Occipital lobe (tissue), 2 donors: Measurements from ENCODE around the gene ACSBG1. TPM values are rescaled to one million over a fixed set of nuclear protein-coding genes. Genes with fewer than 3 reads are reported as not detected.

Experiments
- DNase-seq: peaks from one replicate; lab custom pipeline; 2025; lab: John Stamatoyannopoulos, UW
- total RNA-seq: library from RNA; depleted of rRNA; stranded (reverse); fragments of >200 nt; gene quantifications from one replicate; pipeline ENCODE4 v1.2.3, GENCODE V29; 2014

ACSBG1 gene
- total RNA-seq, 1 donor from 2014 or later: 5.0 TPM

DNA sequence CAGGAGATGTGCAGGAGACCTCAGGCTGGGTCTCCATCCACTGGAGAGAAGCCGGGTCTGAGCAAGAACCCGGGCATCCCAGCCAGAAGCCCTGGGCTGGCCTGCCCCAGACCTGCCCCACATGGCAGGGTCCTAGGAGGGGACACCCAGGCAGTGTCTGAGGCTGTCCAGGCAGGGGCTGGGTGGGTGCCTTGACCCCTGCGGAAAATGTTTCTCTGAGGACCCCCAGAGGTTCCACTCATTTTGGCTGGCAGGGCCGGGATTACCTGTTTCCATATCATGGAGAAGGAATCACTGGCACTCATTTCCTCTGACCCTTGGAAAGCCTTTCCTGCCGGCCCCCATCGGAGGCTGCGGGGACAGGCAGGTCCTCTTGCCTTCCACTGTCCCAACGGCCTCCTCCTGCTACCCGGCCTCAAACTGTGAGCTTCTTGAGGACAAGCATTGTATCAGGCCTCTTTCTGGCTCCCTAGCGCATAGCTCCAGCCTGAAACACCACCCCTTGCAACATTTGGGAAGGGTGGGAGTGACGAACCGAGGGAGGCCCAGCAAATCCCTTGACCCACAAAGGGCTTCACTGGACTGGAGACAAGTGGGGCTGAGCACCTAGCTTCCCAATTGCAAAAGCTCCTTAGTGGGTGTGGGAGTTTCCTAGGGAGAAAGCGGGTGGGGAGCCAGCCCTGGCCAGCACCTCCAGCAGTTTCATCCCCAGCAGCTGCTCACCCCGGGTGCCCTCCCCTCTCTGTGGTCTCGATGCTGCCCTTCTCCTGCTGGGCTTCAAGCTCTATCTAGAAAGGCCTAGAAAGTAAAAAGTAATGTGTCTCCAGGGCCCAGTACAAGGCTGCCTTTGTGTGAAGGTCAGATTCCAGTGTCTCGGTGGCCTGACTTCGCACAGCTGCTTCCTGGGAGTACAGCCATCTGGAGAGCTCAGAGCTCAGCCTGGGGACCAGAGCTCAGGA lies 29.7 kb downstream of the ACSBG1 start:
- DNase-seq: peak; percentile 21

- peak; percentile 52 for DNase-seq
Observed at GRCh38 chr15:78203346-78204225, 30.8 kb downstream of the ACSBG1 start.

GRCh38 chr15:78201281-78202190 lies 32.8 kb downstream of the ACSBG1 start:
- no peak for DNase-seq

- no peak for DNase-seq
Observed at GRCh38 chr15:78200276-78200930, 34.0 kb downstream of the ACSBG1 start.

- DNase-seq: no peak
Observed at GRCh38 chr15:78197632-78198031, 36.7 kb downstream of the ACSBG1 start.

- no peak for DNase-seq
Observed at GRCh38 chr15:78195735-78196201, 38.6 kb downstream of the ACSBG1 start.

- DNase-seq: no peak
Observed at GRCh38 chr15:78194568-78194925, 39.8 kb downstream of the ACSBG1 start.

- DNase-seq: no peak
Observed at GRCh38 chr15:78193731-78194567, 40.4 kb downstream of the ACSBG1 start.

GRCh38 chr15:78192826-78193594 lies 41.4 kb downstream of the ACSBG1 start:
- DNase-seq: no peak

GRCh38 chr15:78182821-78183220 lies 51.5 kb downstream of the ACSBG1 start:
- DNase-seq: no peak

DNA sequence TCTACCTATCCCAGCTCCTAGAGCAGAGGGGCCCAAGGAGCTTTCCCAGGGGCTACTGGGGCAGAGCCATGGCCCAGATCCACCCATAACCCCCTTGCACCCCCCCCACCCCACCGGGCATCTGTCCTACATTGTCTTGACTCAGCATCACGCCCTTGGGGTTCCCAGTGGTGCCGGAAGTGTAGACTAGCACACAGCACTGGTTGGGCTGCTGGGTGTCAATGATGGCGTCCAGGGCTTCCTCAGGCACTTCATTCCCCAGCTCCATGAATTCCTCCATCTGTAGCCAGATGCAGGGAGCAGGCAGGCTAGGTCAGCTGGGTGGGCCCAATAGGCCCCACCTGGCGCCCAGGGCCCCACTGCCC lies 52.0 kb downstream of the ACSBG1 start:
- DNase-seq: no peak

DNA sequence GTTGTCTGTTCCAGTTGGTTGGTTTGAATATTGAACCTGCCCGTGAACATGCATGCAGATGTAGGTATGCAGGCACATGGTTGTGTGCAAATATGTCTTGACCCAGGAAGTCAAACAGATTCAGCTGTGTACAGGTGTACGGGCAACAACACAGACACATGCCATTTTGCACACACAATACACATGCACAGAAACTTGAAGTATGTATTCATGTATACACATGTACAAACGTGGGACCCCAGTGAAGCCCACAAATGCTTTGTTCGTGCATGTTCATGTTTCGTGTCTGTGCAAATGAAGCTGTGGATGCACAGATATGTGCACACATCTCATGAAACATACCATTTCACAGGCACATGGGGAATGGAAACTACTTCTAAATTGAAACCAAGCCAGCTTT lies 54.5 kb downstream of the ACSBG1 start:
- DNase-seq: no peak

DNA sequence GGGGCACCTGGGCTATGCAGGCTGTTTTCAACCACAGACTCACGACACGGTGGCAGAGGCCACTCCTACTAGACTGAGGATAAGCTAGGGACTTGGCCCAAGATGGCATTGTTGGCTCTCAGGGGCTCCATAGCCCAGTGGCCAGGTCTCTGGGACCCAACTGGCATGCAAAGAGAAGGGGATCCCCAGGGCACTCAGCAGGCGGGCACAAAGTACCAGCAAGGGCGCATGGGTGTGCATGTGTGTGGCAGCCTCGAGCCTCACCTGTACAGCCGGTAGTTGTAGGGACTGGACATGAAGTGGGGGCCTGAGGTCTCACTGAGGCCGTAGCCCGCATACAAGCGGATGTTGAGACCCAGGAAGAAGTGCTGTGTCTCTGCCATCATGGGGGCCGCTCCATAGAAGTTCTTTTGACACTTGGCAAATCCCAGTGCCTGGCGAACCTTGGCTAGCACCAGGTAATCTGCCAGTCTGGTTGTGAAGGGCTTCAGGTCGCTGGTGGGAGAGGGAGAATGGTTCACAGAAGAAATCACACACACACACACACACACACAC lies 55.0 kb downstream of the ACSBG1 start:
- no peak for DNase-seq

DNA sequence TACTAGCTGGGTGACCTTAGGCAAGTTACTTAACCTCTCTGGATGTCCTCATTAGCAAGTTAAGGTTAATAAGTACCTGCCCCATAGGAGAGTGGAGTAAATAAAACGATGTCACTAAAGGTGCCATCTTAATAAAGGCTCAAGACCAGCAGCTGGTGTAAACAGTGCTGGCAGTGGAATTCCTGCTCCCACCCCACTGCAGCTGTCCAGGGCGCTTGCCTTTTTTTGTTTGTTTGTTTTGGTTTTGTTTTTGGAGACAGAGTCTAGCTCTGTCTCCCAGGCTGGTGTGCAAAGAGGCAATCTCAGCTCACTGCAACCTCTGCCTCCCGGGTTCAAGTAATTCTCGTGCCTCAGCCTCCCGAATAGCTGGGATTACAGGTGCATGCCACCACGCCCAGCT lies 56.3 kb downstream of the ACSBG1 start:
- DNase-seq: no peak

DNA sequence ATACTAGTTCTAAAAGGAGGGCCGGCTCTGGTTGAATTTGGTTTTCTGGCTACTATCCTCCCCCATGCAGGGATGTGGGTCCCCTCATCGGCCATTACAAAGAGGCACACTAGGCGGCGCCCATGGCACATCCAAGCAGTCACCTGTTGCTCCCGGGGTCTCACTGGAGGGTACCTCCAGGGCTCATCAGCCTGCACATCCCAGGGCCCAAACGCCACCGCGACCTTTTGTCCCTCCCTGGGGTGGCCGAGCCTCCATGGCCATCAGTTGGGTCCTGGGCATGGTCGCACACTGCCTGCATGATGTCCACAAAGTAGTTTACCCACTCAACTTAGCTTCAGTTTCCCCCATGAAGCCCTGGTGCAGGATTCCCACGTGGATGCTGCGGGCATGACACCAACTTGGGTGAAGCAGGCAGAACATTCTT lies 56.9 kb downstream of the ACSBG1 start:
- no peak for DNase-seq

DNA sequence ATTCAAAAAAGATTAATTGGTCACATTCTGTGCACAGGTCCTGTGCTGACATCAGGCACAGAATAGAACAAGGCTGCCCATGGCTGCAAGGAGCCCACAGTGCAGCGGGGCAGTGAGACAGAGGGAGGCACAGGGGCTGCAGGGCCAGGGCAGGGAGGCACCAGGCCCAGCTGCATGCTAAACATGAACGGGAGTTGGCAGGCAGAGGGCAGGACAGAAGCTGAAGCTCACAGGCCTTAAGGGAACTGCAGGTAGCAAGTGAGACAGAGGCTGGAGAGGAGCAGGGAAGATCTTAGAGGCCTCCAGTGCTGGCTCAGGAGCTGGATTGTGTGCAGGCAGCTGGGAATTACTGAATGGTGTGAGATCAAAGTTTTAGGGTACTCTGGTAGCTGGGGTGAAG lies 59.0 kb downstream of the ACSBG1 start:
- no peak for DNase-seq

DNA sequence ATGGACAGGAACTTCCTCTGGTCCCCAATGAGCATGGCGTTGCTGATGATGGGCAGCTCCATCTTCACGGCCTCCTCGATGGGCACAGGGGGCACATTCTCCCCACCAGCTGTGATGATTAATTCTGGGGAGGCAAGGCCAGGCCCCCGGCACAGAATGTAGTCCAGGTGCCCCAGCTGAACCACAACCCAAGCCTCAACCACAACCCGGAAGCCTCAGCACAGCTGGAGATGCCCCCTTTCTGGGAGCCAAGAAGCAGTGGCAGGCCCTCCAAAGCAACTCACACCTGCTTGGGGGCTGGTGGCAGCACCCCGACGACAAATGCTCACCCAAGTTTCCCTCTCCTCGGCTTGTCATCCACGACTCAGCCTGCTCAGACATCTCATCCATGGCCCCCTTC lies 60.0 kb downstream of the ACSBG1 start:
- DNase-seq: no peak

DNA sequence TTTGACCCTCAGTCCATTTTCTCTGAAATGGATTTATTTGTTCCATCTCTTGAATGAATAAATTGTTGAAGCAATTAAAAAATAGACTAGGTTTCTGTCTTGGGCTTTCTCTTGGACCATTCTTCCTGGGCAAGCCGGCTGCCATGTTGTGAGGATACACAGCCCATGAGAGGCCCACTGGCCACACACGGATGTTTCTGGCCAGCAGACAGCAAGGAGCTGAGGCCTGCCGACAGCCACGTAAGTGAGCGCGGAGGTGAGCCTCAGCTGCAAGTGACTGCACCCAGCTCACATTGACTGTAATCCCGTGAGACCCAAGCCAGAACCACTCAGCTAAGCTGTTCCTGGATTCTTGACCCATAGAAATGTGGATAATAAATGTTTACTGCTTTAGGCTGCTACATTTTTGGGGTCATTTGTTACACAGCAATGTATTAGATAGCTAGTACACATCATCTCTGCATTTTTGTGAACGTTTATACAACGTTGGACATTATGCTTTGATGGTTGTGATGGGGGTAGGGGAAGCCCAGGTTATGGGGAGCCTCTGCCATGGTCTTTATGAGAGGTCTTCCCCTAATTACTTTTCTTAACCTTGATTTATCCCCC lies 62.4 kb downstream of the ACSBG1 start:
- no peak for DNase-seq
